Activated CD4-positive, alpha-beta T cell treated with anti-CD3 and anti-CD28 coated beads, Interleukin-2, amount 50 U/mL, for 24 hours (primary cell): ENCODE results near the gene ALPK3.

ENCODE experiments used
- DNase-seq, 2 donors: peaks; one replicate each; pipeline ENCODE4 v3.0.0-alpha.2; 2020; ENCODE audit warnings: low read depth in 1 of 2, low spot score in 1 of 2

Gene ALPK3

GRCh38 chr15:84822653-84823281 is 5.6 kb downstream of the ALPK3 start:
- no peak for DNase-seq

- no peak for DNase-seq
Measured at GRCh38 chr15:84823282-84823878, 6.2 kb downstream of the ALPK3 start.

- DNase-seq: no peak
Measured at GRCh38 chr15:84824260-84825007, 7.3 kb downstream of the ALPK3 start.

GRCh38 chr15:84826369-84826823 is 9.2 kb downstream of the ALPK3 start:
- no peak for DNase-seq

GRCh38 chr15:84827246-84827645 is 10.1 kb downstream of the ALPK3 start:
- DNase-seq: no peak

GRCh38 chr15:84828086-84828908 is 11.1 kb downstream of the ALPK3 start:
- DNase-seq: no peak

GRCh38 chr15:84829428-84829827 is 12.3 kb downstream of the ALPK3 start:
- no peak for DNase-seq

- no peak for DNase-seq
Measured at GRCh38 chr15:84830036-84830435, 12.9 kb downstream of the ALPK3 start.

GRCh38 chr15:84831028-84831427 is 13.9 kb downstream of the ALPK3 start:
- DNase-seq: no peak

- DNase-seq: no peak
Measured at GRCh38 chr15:84831613-84832012, 14.5 kb downstream of the ALPK3 start.

GRCh38 chr15:84832448-84833040 is 15.4 kb downstream of the ALPK3 start:
- DNase-seq: no peak

GRCh38 chr15:84833447-84834228 is 16.5 kb downstream of the ALPK3 start:
- DNase-seq: no peak

GRCh38 chr15:84834229-84834955 is 17.2 kb downstream of the ALPK3 start:
- no peak for DNase-seq

- no peak for DNase-seq
Measured at GRCh38 chr15:84834969-84835368, 17.8 kb downstream of the ALPK3 start.

- DNase-seq: no peak
Measured at GRCh38 chr15:84835661-84836337, 18.6 kb downstream of the ALPK3 start.

GRCh38 chr15:84836844-84837243 is 19.7 kb downstream of the ALPK3 start:
- no peak for DNase-seq

- no peak for DNase-seq
Measured at GRCh38 chr15:84839714-84840113, 22.6 kb downstream of the ALPK3 start.

GRCh38 chr15:84840255-84840654 is 23.1 kb downstream of the ALPK3 start:
- no peak for DNase-seq
